HG02642 (cell line): Measurements from ENCODE around the gene GRIN2A.
A peak's percentile ranks its signal among the peaks of the same experiment; 100 is the strongest.

Source experiments
- ATAC-seq: cut with Tn5 transposase; IDR thresholded peaks from one replicate; pipeline ENCODE4 v1.9.1; 2021; ENCODE audit warnings: mild to moderate bottlenecking; ENCODE audit not compliant: unreplicated experiment, poor library complexity

Gene GRIN2A

DNA sequence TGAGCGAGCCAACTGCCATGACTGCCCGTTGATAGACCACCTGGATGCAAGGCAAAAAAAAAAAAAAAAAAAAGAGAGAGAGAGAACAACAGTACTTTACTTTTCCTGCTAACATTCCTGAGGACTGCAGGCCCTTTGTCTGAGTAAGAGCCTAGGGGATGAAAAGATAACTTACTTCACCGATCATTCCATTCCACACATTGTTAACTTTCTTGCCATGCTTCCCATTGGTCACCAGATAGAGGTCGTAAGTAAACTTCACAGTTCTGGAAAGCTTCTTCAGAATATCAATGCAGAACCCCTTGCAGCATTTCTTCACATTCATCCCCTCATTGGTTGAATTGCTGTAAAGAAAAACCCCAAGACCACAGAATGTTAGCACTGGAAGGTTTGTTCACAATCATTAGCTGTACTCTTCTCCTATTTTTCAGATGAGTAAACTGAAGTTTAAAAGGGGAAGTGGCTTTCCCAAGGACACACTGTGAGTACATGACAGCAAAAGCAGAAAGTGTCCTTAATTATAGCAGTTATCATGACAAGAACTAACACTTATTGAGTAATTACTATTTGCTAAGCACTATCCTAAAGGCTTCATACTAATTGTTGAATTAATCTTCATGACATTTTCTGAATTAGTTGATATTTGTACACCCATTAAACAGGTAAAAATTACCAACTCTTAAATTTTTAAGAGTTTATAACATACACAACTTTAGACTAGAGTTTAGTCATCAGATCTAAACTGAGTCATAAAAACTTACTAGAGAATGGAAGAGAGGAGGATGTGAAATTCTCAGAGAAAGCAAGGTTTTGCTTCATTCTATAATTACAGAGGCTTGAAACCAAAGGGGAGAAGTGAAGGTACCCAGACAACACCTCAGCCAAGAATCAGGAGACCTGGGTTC lies 341.2 kb downstream of the GRIN2A start:
- peak; percentile 59 for ATAC-seq

DNA sequence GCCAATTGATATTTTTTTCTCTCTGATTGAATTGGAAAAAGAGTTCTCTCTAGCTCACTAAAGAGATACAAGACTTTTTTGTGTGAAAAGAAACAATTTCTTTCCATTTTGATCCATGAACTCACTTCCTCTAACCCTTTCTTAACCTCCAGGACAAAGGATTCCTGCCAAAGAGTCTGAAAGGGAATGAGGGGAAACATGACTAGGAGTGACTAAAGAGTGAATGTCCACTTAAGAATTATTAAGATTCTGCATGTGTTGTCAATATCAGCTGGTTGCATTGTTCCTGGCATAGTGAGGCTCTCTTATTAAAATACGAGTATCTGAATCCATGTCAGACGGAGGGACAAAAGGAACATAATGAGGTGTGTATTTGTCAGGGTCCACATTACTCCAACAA lies 344.7 kb downstream of the GRIN2A start:
- no peak for ATAC-seq

DNA sequence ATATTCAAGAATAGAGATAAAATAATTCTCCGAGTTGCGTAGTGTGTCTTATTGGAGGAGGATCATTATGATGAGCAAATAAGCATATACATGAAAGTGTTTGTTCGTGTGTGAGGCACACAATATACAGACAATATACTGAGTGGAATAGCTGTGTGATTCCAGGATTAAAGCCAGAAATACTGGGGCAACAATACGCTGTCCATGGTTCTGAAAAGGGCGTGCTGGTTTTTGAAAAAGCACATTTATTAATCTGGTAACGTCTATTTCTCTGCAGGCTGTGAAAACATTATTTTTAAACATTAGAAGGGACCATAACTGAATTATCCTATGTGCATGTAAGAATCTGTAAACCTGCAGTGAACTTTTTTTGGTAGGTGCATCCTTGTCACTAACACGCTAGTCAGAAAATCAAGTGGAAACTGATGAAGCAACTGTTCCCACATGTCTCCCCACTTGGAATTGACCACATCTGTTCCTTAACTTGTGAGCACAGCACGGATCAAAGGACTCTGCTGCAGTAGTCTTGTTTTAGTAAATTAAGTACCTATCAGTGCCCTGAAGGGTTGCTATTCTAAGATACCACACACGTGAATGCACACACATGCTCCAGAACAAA lies 346.0 kb downstream of the GRIN2A start:
- no peak for ATAC-seq

DNA sequence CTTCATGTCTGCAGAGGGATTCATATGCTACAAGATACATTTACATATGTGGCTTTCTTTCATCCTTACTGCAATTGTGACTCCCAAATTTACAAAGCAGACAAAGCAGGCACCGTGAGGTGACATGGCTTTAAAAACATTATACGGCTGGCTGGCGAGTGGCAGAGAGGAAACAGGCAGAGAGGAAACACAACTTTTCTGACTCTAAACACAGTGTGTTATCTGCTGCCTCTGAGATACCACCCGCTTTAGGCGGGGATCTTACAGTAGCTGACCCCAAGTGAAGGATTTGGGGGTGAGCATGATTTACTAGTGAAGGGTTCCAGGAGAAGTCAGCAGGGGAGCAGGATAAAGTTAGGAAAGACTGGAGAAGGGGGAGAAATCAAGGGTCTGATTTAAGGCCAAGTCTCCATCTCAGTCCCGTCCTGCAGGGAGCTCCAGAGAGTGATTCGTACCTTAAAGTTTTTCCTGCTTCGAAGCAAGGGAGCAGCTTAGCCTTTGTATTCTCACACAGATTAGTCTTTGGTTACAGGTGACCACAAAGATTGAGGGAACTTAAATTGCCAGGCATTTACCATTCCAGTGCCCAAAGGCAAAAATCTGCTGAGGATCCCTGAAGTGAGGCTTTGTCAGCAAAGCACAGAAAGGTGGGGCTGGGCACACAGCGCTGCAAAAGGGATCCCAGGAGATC lies 355.0 kb downstream of the GRIN2A start:
- ATAC-seq: no peak

DNA sequence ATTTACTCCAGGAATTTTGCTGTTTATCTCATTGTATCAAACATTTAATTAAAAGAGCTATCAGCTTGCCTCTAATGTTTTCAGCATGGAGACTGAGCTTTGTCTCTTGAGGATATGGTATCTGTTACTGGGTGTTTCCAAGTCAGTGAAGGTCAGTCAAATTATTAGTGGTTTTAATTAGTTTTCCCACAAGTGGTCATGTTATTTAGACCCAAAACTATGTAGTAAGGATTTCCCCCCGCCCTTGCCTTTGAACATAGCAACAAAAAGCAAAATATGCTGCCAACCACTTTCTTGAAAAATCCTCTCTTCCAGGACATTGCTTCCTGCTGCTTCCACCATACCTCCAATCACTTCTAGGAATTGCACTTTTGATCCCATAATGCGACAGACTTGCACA lies 355.6 kb downstream of the GRIN2A start:
- no peak for ATAC-seq

DNA sequence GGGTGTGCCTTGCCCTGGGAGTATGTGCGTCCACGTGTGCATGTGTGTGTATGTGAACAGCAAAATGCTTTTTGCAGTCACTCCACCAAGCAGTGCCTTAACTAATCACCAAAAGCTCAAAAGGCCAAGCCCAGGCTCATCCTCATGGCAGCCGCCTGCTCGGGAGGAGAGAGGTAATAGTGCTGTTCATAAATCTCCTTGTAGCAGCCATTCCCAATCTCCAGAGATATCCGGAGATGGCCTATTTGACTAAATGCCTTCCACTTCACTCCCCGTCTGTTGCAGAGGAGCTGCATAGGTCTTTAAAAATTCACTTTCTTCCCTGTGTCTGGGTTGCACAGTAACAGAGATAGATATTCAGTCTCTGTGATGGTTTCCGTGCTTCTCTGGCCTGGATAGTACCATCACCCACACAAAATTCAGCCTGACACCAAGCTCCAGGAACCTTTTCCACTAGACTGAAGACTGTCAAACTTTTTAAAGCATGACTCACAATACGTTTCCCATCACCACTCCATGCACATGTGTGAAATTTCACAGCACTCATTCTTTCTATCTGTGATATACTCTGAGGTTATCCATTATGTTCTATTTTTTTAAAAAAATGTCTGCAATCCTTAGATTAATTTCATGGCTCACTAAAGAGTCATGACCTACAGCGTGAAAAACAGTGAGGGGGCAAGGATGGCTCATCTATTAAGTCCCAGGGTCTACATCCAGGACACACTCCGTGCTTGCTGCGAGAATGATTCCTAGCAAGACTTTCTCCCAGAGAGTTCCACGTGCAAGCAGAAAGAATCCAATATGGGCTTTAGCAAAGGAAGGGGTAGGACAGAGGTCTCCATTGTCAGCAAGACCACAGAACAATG lies 357.8 kb downstream of the GRIN2A start:
- no peak for ATAC-seq

DNA sequence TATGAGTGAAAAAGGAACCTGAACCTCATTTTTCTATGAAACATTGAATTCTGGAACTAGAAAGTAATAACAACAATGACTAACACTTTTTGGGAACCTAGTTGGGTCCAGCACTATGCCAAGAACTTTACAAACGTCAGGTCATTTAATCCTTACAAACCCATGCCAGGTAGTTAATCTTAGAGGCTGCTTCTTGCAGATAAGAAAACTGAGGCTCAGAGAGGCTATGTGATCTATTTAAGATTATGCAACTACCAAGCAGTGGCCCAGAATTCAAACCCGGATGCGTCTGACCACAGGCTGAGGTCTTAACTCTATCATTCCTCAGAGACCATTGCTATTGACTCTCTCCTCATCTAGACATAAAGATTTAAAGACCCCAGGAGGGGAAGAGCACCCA lies 358.7 kb downstream of the GRIN2A start:
- no peak for ATAC-seq

DNA sequence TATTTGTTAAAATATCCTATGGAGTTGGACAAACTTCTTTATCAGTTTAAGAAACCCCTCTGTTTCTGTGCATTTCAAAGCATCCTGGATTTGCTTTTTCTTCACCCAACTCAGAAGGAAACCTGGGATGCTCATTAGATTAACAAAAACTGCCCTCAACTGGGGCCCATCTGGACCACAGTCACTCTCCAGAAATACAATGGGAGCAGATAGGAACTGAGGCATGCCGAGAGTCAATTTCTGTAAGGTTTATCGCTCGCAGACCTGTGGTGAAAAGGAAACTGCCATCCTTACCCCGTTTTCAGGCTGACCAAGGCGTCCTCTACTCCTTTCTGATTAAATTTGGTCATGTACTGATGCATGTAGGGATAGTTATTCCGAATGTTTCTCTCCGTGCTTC lies 360.3 kb downstream of the GRIN2A start:
- no peak for ATAC-seq

DNA sequence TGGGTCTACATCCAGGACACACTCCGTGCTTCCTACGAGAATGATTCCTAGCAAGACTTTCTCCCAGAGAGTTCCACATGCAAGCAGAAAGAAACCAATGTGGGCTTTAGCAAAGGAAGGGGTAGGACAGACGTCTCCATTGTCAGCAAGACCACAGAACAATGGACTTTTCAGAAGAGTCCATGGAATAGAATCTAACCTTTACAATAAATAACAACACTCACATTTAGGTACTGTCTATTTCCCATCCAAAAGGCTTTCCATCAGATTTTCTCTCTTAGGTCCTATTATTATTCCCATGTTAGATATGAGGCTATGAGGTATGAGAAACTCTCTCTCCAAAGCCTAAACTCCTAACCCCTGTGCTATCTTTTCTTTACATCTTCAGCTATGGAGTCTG lies 360.9 kb downstream of the GRIN2A start:
- ATAC-seq: no peak

DNA sequence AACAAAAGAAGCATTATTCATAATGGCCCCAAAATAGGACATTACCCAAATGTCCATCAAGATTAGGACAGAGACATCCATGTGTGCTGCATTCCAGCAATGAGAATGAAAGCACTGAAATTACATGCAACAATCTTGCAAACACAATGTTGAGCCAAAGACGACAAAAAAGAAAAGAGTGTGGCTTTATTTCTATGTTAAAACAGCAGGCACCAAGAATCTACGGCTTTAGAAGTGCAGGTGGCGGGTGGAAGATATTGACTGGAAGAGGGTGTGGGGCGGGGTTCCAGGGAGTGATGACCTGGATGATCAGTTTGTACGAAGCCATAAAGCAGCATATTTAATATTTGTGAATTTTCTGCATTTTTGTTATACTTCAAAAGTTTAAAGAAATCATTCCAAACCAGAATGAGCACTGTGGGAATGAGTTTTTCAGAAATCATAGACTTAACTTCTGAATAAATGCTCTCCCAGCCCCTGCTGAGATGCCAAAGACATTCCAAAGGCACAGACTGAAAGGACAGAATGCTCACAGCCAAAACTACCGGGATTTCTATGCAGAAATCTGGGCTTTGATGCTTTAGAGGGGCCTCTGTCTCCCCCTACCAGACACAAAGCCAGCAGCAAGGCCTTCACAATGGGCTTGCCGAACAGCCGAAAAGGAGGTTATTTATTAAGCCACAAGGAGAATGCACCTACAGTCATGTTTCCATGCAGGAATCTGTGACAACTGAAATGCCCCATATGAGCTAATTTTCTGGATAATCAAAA lies 361.6 kb downstream of the GRIN2A start:
- no peak for ATAC-seq

DNA sequence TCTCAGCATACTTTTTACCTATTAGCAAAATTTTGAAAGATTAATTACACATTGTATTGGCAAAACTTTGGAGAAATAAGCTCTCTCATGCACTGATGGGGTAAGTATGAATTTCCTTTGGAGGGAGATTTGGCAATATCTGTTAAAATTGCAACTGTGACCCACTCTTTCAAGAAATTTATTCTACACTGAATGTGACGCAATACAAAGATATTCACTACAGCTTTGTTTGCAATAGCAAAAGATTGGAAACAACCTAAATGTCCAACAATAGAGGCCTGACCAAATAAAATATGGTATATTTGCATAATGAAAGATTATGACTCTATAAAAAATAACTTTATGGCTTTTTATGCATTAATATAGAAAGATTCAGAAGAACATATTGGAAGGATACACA lies 363.5 kb downstream of the GRIN2A start:
- no peak for ATAC-seq

DNA sequence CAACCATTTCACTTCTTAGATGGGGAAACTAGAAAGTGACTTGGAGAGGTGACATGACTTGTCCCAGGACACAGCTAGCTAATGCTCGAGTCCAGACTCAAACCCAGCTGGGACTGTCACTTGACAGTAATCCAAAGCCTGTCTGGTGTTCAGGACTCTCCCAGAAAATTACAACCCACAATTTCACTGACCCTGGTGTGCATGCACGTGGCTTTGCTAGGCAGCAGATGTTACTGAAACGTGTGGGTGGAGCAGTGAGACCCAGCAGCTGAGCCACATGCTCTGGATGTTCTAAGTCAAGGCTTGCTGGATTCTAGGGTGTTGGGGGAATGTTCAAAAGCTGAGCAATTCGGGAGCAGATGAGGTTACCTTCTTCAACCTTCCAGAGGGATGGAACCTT lies 364.6 kb downstream of the GRIN2A start:
- no peak for ATAC-seq

DNA sequence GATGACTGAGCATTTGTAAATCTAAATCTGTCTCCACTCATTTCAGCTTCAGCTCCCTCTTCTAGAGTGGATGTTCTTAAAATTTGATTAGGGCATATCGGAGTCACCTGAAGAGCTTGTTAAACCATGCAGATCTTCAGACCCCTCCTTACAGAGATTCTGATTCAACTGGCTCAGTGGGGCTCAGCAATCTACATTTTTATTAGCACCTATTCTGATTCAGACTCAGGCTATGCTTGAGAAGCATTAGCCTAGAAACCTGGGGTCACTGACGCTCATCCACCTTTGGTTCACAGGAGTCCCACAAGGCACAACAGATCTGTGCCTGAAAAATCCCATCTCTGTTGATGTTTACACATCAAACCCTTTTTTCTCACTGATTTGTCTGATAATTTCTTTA lies 365.6 kb downstream of the GRIN2A start:
- no peak for ATAC-seq

DNA sequence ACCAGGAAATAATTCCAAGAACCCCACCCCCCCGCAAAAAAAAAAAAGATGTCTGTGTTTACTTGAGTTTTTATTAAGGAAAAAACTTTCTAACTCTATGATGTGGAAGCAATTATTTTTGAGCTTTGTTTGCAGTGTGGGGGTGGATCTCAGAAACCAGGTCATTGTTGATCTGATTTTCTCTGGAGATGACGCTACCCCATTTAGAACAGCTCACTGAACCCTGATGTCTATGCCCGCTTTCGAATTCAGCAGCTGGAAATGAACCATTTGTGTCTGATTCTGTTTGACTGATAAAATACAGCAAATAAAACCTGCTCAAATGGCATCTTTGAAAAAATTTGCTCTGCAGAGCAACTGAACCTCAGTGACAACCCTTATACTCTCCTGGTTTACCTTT lies 368.6 kb downstream of the GRIN2A start:
- no peak for ATAC-seq

DNA sequence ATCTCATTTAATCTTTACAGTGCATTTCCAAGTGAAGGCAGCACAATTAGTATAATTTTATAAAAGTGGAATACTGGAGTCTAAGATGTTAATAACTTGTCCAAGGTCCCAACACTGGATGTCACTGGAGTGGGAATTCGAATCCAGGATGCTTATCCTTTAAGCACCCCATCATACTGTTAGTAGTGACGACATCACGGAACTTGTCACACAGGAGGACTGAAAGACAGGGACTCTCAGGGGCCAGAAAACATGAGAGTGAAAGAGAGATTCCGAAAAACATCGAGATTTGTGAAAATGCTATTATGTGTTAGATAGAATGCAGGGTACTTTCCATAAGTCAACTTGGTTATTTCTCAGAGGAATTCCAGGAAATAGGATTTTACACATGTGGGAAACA lies 374.0 kb downstream of the GRIN2A start:
- no peak for ATAC-seq

DNA sequence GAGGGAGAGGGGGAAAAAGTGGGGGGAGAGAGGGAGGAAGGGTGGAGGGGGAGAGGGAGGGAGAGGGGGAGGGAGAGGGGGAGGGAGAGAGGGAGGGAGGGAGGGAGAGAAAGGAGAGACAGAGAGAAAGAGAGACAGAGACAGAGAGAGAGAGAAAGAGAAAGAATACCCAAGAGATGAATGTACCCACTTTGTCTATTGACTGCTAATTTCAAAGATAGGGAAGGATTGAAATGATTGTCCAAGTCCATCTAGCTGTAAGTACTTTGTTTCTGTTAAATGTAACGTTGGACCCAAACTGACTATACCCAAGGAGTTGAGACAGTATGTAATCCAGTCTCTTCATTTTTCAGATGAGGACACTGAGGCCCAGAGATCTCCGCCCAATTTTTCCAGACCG lies 374.9 kb downstream of the GRIN2A start:
- no peak for ATAC-seq

DNA sequence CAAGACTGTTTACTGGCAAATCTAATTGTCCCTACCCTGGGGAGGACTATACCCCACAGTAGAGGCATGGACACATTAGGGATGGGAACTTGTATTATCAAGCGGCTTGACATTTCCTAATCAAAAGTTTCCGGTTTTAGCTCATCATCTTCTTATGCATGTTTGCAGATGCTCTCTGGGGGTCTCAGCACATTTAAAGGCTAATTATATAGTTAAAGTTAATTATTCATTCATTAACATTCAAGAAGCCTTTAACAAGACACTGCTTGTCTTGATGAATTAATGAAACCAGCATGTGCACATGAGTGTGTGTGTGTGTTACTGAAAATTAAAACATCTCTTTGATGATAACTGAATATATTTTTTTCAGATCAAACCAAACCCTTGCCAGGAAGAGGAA lies 377.1 kb downstream of the GRIN2A start:
- ATAC-seq: no peak

DNA sequence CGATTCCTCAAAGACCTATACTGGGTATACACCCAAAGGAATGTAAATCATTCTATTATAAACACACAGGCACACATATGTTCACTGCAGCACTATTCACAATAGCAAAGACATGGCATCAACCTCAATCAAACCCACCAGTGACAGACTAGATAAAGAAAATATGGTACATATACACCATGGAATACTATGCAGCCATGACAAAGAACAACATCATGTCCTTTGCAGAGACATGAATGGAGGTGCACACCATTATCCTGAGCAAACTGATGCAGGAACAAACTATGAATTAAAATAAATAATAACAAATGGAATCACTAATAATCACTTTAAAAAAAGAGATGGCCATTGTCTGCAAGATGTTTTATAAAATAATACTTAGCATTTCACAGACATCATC lies 380.1 kb downstream of the GRIN2A start:
- no peak for ATAC-seq

DNA sequence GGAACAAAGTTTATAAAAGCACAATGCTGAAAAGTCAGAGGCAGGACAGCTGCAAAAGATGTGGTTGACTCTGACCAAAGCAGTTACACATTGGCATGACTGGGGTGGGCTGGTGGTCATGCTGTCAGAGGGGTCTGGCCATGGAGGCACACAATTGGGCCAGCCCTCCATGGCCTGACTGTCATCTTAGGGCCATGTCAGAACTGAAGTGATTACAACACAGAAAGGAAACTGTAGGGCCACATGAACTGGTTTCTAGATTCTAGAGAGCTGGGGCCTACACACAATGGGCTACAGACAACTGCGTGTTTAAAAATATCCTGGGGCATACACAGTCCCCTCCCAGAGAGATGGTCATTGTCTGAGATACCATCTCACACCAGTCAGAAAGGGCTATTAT lies 380.6 kb downstream of the GRIN2A start:
- ATAC-seq: no peak
